Stomach (tissue), 4 donors: ENCODE data around the gene SF3A1.

Experiments
- CTCF ChIP-seq, 7 experiments: fragments of 450-650 bp in 4 of 7; fragments of 200-600 bp in 3 of 7; sonication (generic) in 3 of 7; IDR thresholded peaks; one replicate each; pipeline ENCODE4 v1.5.1; 2016 to 2019; ENCODE audit warnings: antibody characterized with exemption in 7 of 7, control low read depth in 2 of 7, mild to moderate bottlenecking in 1 of 7
- POLR2A ChIP-seq, 4 donors: fragments of 450-650 bp; IDR thresholded peaks; one replicate each; pipeline ENCODE4 v1.6.1; 2016; ENCODE audit warnings: antibody characterized with exemption in 4 of 4, control low read depth in 2 of 4, mild to moderate bottlenecking in 1 of 4, moderate library complexity in 1 of 4

GRCh38 chr22:30382340-30382739 lies 25.6 kb upstream of the SF3A1 start:
- TF ChIP-seq CTCF (IDR thresholded peaks at IDR 0.05) (no peak), POLR2A (IDR thresholded peaks at IDR 0.05) (no peak)
